ENCODE results near the gene MEAF6.

DNA sequence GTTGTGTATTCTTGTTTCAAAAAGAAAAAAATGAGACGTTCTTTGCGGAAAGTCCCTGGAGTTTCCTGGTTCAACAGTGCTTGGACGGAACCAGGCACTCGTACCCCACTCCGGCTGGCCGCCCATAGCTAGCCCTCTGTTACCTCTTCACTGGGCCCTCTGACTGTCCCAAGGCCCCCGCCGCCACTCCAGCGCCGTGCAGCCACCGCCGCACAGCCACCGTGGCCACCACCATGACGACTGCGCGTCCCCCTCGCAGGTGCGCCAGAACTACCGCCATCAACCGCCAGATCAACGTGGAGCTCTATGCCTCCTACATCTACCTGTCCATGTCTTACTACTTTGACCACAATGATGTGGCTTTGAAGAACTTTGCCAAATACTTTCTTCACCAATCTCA is 30.0 kb upstream of the MEAF6 start:
- TF ChIP-seq POLR2AphosphoS5 (IDR thresholded peaks at IDR 0.05; ENCODE audit: low read depth) = no peak
- TF ChIP-seq, protein P1, sequence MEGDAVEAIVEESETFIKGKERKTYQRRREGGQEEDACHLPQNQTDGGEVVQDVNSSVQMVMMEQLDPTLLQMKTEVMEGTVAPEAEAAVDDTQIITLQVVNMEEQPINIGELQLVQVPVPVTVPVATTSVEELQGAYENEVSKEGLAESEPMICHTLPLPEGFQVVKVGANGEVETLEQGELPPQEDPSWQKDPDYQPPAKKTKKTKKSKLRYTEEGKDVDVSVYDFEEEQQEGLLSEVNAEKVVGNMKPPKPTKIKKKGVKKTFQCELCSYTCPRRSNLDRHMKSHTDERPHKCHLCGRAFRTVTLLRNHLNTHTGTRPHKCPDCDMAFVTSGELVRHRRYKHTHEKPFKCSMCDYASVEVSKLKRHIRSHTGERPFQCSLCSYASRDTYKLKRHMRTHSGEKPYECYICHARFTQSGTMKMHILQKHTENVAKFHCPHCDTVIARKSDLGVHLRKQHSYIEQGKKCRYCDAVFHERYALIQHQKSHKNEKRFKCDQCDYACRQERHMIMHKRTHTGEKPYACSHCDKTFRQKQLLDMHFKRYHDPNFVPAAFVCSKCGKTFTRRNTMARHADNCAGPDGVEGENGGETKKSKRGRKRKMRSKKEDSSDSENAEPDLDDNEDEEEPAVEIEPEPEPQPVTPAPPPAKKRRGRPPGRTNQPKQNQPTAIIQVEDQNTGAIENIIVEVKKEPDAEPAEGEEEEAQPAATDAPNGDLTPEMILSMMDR (IDR thresholded peaks at IDR 0.05; ENCODE audit: insufficient read depth, low read length) = no peak
- TF ChIP-seq, protein P2, sequence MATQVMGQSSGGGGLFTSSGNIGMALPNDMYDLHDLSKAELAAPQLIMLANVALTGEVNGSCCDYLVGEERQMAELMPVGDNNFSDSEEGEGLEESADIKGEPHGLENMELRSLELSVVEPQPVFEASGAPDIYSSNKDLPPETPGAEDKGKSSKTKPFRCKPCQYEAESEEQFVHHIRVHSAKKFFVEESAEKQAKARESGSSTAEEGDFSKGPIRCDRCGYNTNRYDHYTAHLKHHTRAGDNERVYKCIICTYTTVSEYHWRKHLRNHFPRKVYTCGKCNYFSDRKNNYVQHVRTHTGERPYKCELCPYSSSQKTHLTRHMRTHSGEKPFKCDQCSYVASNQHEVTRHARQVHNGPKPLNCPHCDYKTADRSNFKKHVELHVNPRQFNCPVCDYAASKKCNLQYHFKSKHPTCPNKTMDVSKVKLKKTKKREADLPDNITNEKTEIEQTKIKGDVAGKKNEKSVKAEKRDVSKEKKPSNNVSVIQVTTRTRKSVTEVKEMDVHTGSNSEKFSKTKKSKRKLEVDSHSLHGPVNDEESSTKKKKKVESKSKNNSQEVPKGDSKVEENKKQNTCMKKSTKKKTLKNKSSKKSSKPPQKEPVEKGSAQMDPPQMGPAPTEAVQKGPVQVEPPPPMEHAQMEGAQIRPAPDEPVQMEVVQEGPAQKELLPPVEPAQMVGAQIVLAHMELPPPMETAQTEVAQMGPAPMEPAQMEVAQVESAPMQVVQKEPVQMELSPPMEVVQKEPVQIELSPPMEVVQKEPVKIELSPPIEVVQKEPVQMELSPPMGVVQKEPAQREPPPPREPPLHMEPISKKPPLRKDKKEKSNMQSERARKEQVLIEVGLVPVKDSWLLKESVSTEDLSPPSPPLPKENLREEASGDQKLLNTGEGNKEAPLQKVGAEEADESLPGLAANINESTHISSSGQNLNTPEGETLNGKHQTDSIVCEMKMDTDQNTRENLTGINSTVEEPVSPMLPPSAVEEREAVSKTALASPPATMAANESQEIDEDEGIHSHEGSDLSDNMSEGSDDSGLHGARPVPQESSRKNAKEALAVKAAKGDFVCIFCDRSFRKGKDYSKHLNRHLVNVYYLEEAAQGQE (IDR thresholded peaks at IDR 0.05; ENCODE audit: insufficient replicate concordance, low read depth) = no peak

All from HL-60 (cell line).